Ovary (tissue), 9 donors: ENCODE results near the gene DPYSL3. TPM values are rescaled to one million over a fixed set of nuclear protein-coding genes. Genes with fewer than 3 reads are reported as not detected.

Source experiments
- DNase-seq, 5 donors: peaks; one replicate each; pipeline ENCODE4 v3.0.0-alpha.2; 2019 to 2020
- H3K27ac ChIP-seq, 2 donors: fragments of 200-600 bp; one replicate each; pipeline versions ENCODE4 v1.5.1 to v1.8.0; 2019 to 2022
- H3K27me3 ChIP-seq: fragments of 200-600 bp; one replicate; pipeline ENCODE4 v1.8.0; 2022
- H3K36me3 ChIP-seq: fragments of 200-600 bp; sonication (generic); one replicate; pipeline ENCODE4 v1.5.1; 2019
- H3K4me1 ChIP-seq: one replicate; pipeline ENCODE4 v1.8.1; 2013; ENCODE audit warnings: mild to moderate bottlenecking, moderate library complexity; ENCODE audit not compliant: insufficient read depth
- H3K4me3 ChIP-seq: fragments of 200-600 bp; sonication (generic); one replicate; pipeline ENCODE4 v1.5.1; 2017
- H3K9me3 ChIP-seq, 2 donors: fragments of 200-600 bp in 1 of 2; sonication (generic) in 1 of 2; one replicate each; pipeline versions ENCODE4 v1.5.1 to v1.8.1; 2013 to 2019; ENCODE audit warnings: mild to moderate bottlenecking in 1 of 2, moderate library complexity in 1 of 2
- CTCF ChIP-seq, 3 donors: fragments of 450-650 bp in 2 of 3; fragments of 200-600 bp in 1 of 3; IDR thresholded peaks; one replicate each; pipeline versions ENCODE4 v1.5.1 to v1.8.0; 2016 to 2022; ENCODE audit warnings: antibody characterized with exemption in 3 of 3, mild to moderate bottlenecking in 1 of 3
- EP300 ChIP-seq: sonication (generic); formaldehyde crosslinking; IDR thresholded peaks from one replicate; pipeline ENCODE4 v1.6.1; 2017; ENCODE audit warnings: antibody characterized with exemption
- POLR2A ChIP-seq: fragments of 450-650 bp; IDR thresholded peaks from one replicate; pipeline ENCODE4 v1.6.1; 2017; ENCODE audit warnings: antibody characterized with exemption, mild to moderate bottlenecking, moderate library complexity
- WGBS, 3 donors: extraction: QIAGEN DNeasy Blood & Tissue Kit in 1 of 3; methylation state at CpG; one replicate each; pipeline versions ENCODE4 v1.1.5 to v1.1.7; 2013 to 2017; 5-methylcytosine and 5-hydroxymethylcytosine counted together
- intact Hi-C, 4 donors: fragments of 100-400 bp; cut with DNase I; formaldehyde crosslinking; loops; one replicate each; pipeline versions ENCODE4 v1.11.0 to v1.15.1; 2022 to 2023
- polyA plus RNA-seq, 2 donors: library from polyadenylated mRNA; stranded (reverse); fragments of 200-250 nt in 1 of 2; fragments of 350-450 nt in 1 of 2; fragmentation: Illumina TruSeq in 1 of 2; extraction: RNeasy Lipid Tissue Mini Kit (QIAGEN cat#74804) in 1 of 2; gene quantifications; one replicate each; pipeline ENCODE4 v1.2.3, GENCODE V29; 2013 to 2014
- total RNA-seq, 7 donors: library from RNA; depleted of rRNA in 2 of 7; stranded (reverse); fragments of >200 nt in 2 of 7; fragmentation: NEBNext Ultra II Directional in 3 of 7; extraction: Animal tissue kit (Norgen Biotek cat#: 25700) in 3 of 7; gene quantifications; one replicate each; pipeline versions ENCODE4 v1.1.0 to v1.2.4, GENCODE V29; 2016 to 2023
- donor health status: DM: no; HTN: no; CAD: no; lungs with moderate emphysema.
- donor health status: DM: no; HTN: no; CAD: no.
- donor health status: Bipolar disorder and iron deficiency.
- donor health status: DM: yes; HTN: yes; CAD: no.
- donor health status: DM: no; HTN: no; CAD: no.
- donor health status: DM: yes; HTN: yes; CAD: no.

DPYSL3 gene
- total and polyA plus RNA-seq, 9 donors, result 77.9 to 606 (median 158) TPM

GRCh38 chr5:147448766-147449165, 61.1 kb downstream of the DPYSL3 start:
- H3K9me3 ChIP-seq, result no peaks in the 10 kb centered on the region
- no peaks in the 10 kb centered on the region for H3K27me3 ChIP-seq
- no peak for DNase-seq
- intact Hi-C loops, result loop anchor here in 1 of 4 donors (5.0 kb wide), 1 partner anchor 36 kb away; no protein-coding TSS in a partner anchor
- peak overlapping the region in 1 of 2 donors; percentile 61 for H3K27ac ChIP-seq
- no peak for TF ChIP-seq CTCF (IDR thresholded peaks at IDR 0.05)
- TF ChIP-seq EP300, result no peak
- TF ChIP-seq POLR2A, result no peak
- WGBS, 3 donors, result 51 to 76% (median 53%) methylated on average over 1 of the region's 1 CpG
- H3K36me3 ChIP-seq, result no peaks in the 10 kb centered on the region
- no peak overlapping the region for H3K4me3 ChIP-seq
- peaks cover 26% of the 10 kb centered on the region for H3K4me1 ChIP-seq

GRCh38 chr5:147446523-147446922, 63.3 kb downstream of the DPYSL3 start:
- DNase-seq, result peak in 2 of 5 donors; percentile 28 to 51
- WGBS, 3 donors, result 13 to 32% (median 25%) methylated on average over 2 of the region's 2 CpGs
- H3K4me1 ChIP-seq, result peaks cover 26% of the 10 kb centered on the region

GRCh38 chr5:147445917-147446316, 64.0 kb downstream of the DPYSL3 start:
- no peak for DNase-seq
- H3K4me3 ChIP-seq, result no peak overlapping the region
- TF ChIP-seq POLR2A (no peak), CTCF (IDR thresholded peaks at IDR 0.05) (no peak), EP300 (no peak)
- no peaks in the 10 kb centered on the region for H3K27me3 ChIP-seq
- intact Hi-C loops, result loop anchor here in 1 of 4 donors (5.0 kb wide), 1 partner anchor 34 kb away; no protein-coding TSS in a partner anchor
- 55 to 69% (median 65%) methylated on average over 2 of the region's 2 CpGs for WGBS, 3 donors
- H3K27ac ChIP-seq, result peak overlapping the region; percentile 16 to 61
- H3K9me3 ChIP-seq, result no peaks in the 10 kb centered on the region
- peaks cover 30% of the 10 kb centered on the region for H3K4me1 ChIP-seq
- no peaks in the 10 kb centered on the region for H3K36me3 ChIP-seq

More at GRCh38 chr5:147446523-147446922, 63.3 kb downstream of the DPYSL3 start:
- Histone ChIP-seq H3K36me3 (no peaks in the 10 kb centered on the region), H3K4me3 (no peak overlapping the region), H3K27ac (peak overlapping the region in 1 of 2 donors; percentile 61), H3K27me3 (no peaks in the 10 kb centered on the region), H3K9me3 (no peaks in the 10 kb centered on the region)
- TF ChIP-seq EP300 (no peak), CTCF (IDR thresholded peaks at IDR 0.05) (no peak), POLR2A (no peak)
- intact Hi-C loops, result loop anchor here in 1 of 4 donors (5.0 kb wide), 1 partner anchor 34 kb away; no protein-coding TSS in a partner anchor

- Histone ChIP-seq H3K4me1 (peaks cover 29% of the 10 kb centered on the region), H3K27ac (peak overlapping the region; percentile 8 to 61), H3K4me3 (no peak overlapping the region), H3K36me3 (no peaks in the 10 kb centered on the region), H3K27me3 (no peaks in the 10 kb centered on the region), H3K9me3 (no peaks in the 10 kb centered on the region)
- intact Hi-C loops, result loop anchor here in 1 of 4 donors (5.0 kb wide), 1 partner anchor 33 kb away; no protein-coding TSS in a partner anchor
- TF ChIP-seq EP300 (no peak), POLR2A (no peak), CTCF (IDR thresholded peaks at IDR 0.05) (no peak)
- DNase-seq, result no peak
Measured at GRCh38 chr5:147445090-147445489, 64.8 kb downstream of the DPYSL3 start.
